GM18909 (cell line): ENCODE measurements around the gene RND3.

Experiments
- ATAC-seq: cut with Tn5 transposase; IDR thresholded peaks from one replicate; pipeline ENCODE4 v1.9.1; 2021; ENCODE audit warnings: mild to moderate bottlenecking; ENCODE audit not compliant: unreplicated experiment, poor library complexity

The RND3 gene

DNA sequence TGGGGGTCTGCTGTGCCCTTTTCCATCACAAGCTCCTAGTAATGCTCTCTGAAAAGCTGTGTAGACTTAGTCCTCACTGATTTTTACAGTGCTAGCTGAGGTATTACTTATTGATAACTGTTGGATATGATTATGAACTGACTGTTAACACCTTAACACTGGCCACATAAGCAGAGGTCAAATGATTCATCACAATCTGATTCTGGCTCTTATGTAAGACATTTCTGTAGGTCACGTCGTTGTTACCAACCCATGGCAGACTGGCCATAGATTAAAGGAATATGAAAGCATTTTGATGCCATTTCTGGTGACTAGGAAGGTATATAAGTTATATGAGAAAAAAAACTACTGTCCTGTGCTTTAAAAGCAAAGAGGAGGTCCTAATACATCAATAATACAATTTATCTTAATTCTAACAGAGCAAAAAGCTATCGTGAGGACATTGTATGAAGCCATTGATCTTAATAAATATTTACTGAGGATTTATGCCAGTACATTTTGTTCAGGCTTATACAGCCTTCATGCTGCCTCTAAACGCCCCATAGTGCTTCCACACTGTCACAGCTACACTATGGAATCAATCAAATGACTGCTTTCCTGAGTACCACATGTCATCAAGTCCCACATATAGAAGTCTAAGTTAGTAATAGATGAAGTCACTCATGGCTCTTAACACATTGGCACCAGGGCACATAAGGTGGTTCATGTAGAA is 6.9 kb upstream of the RND3 start:
- no peak for ATAC-seq

DNA sequence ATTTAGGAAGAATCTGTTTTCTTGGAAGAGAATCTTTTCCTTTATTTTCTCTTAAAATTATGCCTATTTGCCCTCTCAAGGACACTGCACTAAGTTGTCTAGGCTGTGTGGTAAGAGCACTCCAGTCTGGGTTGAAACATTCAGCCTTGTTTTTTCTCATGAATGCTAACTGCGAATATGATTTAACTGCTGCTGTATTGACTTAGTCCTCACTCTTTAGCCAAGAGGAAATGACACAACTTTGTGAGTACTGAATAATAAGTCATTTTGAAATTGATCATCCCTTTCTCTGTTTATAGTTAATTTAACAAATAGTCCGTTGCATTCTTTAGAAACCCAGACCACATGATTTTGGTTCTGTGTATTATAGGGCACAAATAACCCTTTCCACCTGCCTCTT is 4.5 kb upstream of the RND3 start:
- no peak for ATAC-seq

DNA sequence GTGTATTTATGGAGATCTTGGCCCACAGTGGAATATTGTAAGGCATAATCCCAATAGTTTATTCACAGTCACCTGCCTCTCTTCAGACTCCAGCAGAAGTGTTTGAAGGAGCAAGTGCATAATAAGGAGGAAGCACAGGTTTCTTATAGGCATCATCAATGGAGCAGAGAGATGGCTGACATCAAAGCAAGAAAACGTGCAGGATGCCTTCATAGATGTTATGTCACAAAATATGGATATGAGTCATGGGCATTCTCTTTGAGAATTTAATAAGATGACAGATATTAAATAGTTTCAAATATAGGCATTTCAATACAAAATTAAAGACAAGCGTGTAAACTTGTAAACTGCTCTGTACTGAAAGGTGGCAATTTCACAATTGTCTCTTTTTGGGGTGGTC is 4.0 kb upstream of the RND3 start:
- no peak for ATAC-seq

DNA sequence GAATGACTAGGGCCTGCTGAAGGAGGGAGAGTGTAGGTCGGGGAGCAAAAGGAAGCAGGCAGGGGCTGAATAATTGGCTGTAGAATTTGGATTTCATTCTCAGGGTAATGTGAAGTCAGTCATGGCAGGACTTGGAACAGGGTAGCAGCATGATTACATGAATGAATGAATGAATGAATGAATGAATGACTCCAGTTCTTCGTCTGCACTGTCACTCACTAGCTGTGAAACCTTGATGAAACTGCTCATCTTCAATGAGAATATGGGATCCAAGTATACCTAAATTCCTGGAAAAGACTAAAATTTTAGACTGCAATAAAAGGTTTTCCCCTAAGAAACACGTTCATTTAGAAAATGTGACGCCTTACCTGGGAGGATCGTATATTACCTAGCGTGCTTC is 3.0 kb upstream of the RND3 start:
- no peak for ATAC-seq

DNA sequence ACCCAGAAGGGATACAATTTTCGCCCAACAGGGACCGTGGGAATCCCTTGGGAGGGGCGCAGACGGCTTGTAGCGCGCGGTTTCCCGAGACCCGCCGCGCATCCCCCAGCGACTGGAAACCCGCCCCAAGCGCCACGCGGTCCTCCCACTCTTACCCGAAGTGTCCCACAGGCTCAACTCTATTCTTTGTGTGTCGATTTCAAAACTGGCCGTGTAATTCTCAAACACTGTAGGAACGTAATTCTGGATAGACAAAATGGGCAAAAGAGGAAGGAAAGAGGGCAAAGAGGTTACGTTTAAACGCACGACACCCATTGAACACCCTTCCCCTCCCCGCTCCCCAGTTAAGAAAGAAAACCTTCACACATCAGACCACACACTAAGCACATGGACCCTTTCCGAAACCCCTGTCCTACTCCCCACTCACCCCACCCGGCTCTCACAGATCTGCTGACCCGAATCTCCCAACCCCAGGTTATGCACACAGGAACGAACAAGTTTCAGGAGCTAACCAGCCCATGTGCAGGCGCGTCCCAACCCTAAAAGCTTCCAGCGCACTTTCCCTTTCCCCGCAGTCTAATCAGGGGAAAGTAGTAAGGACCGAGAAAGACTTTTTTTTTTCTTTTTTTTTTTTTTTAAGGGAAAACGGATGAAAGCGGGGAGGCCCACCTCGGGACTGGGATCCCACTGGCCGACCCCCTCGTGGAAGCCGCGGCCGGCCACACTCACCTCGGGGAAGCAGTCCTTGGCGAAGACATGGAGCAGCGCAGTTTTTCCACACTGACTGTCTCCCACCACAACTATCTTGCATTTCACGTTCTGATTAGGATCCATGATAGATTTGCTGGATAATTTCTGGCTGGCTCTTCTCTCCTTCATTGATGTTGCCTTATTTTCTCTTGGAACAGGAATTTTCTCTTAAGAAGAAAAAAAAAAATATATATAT is 655 bp downstream of the RND3 start:
- no peak for ATAC-seq

DNA sequence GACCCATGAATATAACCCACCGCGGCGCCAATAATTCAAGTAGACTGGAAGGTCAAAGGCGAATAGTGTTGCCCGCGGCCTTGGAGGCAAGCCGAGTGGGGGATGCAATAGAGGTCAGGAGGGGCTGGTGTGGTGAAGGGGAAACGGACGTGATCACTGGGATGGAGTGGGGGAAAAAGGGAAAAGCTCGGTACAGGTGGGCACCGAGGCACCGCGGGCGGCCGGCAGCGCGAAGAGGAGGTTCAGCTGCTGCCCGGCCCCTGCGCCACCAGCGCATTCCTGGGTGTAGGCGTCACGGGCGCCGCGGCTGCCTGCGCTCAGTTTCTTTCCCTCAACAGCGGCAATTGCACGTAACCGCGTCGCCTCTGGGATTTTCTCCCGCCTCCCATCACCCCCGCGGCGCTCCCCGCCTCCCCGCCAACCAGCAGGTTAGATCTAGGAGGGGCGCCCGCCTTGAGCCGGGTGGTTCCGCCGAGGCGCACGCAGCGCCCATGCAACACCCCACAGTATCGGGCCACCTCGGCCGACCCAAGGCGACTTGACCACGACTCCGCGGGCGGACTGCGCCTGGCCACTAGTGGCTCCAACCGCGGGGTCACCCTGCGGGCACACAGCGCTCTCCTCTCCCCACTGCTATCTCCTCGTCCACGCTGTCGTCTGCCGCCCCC is 1.5 kb downstream of the RND3 start:
- no peak for ATAC-seq

DNA sequence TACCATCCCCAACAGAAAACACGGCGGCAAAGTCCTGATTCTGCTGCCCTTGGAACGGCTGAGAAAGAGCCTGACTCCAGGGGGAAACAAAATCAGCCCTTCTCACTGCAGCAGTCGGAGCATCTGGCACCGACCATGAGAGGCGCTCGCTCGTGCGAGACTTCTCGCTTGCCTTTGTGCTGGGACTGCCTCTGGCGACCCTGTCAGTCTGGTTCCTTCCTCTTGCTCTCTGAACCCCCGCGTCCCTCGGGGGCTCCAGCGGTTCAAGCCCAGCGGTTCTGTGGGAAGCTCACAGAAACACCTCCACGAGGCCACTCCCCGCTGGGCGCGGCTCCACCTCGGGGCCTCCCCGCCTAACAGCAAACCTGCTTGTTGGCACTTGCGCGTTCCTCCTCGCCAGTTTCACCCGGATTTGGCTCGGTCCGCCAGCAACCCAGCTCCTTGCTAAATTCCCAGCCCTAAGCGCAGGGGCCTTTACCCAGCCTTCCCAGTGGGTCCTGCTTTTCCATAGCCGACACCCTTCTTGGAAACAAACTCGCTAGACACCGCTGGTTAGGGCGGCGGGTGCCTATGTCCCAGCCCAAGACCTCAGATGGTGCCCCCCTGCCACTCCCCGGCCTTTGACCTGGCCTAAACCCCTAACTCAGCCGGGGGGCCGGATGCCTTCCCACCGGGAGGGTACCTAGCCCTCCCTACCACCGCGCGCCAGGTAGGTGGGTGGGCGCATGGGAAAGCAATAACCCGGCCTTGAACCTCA is 2.2 kb downstream of the RND3 start:
- ATAC-seq, result peak; percentile 53

DNA sequence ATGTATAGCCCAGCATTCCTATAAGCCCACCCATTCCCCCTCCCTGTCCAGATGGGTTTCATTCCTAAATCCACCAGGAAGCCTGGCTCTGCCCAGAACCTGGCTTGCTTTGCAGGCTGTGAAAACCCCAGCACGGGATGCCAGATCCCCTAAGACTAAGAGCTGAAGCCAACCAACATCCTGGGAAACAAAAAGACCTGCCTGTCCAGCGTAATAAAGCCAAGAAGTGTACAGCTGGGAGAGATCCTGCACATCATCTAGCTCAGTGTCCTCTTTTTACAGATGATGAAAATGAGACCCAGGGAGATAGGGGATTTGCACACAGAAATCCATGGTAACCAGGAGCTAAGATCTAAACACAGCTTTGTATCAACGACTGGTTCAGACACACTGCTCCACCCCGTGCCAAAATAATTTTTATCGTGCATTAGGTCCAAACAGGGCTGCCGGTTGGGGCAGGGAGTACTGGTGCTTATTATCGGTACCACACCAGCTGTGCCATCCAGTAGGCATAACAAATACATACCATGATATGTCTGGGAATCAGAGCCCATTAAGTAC is 2.9 kb downstream of the RND3 start:
- ATAC-seq, result no peak

DNA sequence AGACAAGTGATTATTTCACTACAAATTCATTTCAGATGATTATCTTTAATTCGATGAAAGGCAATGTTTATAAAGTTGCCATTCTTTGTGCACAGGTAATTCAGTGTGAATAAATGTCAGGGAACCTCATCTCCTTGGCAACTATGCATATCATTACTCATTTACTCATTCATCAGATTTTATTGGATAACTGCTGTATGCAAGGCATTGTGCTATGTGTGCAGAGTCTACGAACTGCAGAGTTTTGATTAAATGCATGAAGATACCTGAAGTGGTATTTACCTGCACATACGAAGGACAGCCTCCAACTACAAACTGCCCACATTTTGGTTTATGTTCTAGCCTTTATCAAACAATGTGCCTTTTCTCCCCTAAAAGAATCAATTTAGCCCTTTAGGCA is 3.5 kb downstream of the RND3 start:
- no peak for ATAC-seq

DNA sequence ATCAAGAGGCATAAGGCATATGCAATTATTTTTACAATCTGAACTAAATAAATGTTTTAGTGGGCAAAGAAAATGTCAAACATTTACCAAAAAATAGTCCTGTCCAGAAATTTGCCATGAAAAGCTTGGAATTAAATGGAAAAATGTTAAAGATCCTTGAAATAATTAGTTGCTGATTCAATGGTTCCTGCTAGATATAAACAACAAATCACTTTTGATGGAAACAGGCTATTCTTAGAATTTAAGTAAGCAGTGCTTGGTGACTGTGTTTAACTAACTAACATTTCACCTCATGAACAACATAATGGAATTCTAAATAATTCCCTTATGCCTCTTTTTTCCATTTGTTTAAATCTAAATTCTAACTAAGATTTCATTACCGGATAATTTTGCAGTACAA is 3.9 kb downstream of the RND3 start:
- ATAC-seq, result no peak

DNA sequence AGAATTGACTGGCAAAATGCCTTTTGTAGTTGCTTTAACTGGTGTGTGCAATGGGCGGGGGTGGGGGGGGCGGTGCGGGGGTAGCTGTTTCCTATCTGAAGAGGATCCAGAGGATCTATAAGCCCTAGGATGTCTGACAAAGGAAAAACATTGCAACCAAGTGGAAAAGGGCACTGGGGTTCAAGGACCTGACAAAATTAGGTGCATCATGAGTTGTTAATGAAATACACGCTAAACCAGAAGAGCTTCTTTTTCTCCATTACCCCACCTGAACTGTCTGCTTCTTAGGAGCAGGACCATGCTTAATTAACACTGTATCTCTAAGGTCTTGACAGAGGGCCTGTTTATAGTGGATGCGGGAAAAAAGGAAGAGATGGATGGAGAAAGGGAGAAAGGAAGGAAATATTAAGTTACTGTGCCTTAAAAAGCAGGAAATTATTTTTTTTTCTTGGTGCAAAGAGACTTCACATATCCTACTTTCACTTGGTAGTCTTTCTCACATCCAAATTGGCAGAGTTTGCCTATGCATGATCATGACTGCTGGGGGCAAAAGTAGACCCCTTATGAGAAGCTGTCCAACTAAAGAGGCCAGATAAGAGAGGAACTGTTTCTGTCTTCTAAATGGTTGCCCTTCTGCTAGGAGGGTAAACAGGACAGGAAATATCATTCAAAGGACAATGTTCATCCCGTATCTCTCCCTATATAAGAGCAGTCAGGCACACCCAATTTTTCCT is 4.6 kb downstream of the RND3 start:
- ATAC-seq, result no peak

DNA sequence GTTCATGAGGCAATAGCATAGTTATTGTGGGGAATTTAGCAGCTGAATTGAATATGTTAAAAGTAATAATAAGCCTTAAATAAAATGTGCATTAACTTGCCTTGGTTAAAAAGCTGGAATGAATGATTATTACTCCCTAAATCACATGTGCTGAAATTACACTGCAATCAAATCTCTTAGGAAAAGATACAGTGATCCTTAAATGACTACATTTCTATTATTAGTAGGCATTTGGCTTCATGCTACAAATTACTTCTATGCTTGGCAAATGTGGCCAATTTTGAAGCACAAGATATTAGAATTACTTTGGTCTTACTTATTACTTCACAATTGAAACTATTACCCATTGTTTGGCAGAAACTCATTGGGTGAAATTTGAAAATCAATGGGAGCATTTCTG is 5.4 kb downstream of the RND3 start:
- ATAC-seq, result no peak

DNA sequence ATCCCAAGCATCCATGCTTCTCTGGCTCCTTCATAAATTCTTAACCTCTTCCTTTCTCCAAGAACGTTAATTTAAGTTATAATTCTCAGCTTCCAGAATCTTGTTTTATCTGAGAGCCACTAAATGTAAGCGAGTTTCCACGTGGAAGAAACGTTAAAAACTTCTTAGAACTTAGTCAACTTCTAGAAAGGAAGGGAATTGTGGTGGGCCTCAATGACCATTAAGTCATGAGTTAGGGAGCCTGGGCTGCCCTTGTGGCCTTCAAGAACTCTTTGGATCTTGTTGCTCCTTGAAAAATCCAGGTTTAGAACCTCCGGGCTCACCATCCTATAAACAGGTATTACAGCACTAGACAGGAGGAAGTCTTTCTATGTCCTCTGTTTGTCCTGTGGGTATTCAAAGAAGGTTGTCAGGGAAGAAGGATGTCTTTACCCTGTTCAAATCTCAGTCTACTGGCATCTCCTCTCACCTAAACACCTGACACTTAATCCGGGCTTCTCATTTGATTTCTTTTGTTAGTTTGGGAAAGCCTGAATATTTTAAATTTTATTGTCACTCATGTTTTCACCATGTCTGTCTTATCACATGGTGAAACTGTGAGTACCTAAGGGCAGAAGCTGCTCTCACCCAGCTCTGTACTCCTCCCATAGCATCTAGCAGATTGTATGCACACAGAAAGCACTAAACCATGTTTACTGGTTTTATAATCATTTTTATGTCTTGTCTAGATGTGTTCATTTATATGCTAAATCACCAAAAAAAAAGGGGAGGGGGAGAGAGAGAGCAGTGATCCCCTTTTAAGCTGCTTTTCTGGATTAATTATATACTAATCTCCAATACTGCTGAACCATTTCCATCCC is 6.3 kb downstream of the RND3 start:
- ATAC-seq, result no peak

DNA sequence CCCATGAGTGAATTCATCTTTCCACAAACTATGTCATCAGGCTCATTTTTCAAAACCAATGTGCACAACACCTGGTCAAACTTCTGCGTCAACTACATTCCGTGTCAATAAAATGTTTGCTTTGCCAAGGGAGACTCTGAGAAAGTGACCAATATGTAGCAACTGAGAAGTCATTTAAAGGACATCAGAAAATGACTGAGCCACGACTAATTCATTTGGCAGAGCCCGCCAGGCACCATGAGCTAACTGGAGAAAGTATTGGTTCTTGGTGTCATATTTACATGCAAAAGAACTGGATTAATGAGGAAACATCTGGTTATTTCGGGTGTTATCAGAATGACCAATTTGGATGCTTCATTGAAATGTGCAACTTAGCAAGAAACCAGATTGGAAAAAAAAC is 7.2 kb downstream of the RND3 start:
- no peak for ATAC-seq

DNA sequence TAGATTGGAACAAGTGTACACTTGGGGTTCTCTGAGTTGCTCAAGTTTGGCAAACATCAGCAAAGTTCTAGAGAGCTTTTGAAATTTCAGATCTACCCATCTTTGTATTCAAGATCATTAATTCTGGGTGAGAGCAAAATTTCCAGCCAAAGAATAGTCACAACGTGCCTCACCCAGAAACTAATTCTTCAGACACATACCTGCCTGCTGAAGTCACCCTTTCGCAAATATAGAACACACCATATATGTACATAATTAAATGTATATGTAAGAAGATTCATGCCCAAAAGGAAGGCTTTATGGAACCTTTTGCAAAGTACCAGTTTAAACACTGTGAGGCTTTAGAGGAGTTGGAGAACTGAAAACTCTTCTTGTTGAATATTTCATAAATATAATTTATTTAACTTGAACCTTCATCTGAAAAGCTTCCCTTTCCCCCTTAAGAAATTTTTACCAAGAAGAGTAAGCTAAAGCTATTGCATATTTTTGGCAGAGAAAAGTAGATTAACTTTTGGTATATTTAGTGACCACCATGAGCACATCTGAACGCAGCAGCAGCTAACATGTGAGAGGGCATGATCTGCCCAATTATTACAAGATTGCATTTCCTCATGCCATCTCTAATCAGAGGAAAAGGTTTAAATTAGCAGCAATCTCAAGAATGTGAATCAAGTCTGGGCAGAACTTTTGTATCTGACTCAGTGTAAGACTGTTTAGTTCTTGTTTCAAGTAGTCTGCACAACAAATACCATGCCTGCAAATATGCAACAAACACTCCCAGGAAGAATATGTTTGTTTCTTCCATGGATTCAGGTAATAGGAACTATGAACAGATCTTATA is 8.2 kb downstream of the RND3 start:
- ATAC-seq, result no peak

DNA sequence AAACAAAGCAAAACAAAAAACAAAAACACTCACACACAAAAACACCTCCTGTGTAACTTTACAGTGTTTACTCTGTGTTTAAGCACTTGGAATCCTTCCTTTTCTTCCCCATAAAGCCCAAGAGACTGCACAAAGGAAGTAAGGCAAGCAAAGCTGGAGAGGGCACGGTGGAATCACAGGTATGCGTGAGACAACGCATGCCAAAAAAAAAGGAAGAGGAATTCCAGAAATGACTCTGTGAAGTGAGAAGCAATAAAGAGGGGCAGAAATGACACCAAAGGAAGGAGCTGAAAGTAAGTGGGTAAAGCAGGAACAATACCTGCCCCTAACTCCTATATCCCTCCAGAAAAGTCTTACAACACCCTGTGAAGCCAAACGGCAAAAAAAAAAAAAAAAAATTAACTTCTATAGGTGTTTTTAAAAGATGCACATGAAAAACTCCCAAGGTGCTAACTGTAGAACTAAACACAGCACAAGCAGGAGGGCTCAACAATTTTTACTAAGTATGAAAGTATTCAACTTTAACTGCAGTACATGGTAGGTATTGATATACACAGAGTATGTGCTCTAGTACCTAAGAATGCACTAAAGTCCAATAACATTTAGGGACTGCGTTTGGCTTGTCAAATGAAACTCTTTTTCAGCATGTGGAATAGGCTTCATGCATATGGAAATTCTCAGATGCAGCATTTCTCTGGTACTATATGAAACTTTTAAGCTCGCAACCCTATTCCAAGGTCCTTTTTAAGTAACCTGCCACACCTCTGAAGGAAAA is 9.1 kb downstream of the RND3 start:
- ATAC-seq, result no peak

DNA sequence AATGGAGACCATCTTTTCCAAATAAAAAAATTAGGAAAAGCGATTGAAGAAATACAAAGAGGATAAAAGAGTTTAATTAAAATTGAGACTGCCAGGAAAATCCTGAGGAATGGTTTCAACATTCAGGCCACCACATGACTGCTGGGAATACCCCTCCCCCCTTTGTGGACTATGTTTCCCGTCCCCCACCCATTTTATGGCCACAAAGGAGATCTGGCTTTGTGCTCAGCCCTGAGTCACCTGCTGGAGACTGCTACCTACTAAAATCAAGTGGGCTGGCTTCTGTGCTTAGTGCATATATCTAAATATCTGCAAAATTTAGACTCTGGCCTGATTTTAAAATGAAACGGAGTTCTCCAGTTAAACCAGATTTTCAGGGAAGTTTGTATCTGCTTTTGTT is 10.1 kb downstream of the RND3 start:
- ATAC-seq, result no peak
